ENCODE measurements around the gene FAM53A. TPM values are rescaled to one million over a fixed set of nuclear protein-coding genes. Genes with fewer than 3 reads are reported as not detected.
A peak's percentile ranks its signal among the peaks of the same experiment; 100 is the strongest.
"Not testable (repeated sequence)": the region's sequence is repeated elsewhere in the genome, so short reads cannot be mapped to it uniquely, and the experiment has no call there.

The FAM53A gene
- total RNA-seq, 2 donors from 2014 or later, result 1.5 to 1.7 TPM

GRCh38 chr4:1718095-1718850 lies 34.2 kb upstream of the FAM53A start:
- intact Hi-C loops (cut with DNase I), result no loop called here
- DNase-seq (ENCODE audit: low spot score), result no peak

GRCh38 chr4:1717129-1718094 lies 33.3 kb upstream of the FAM53A start:
- no peak for DNase-seq (ENCODE audit: low spot score)
- intact Hi-C loops (cut with DNase I), result no loop called here

- no peak for DNase-seq (ENCODE audit: low spot score)
Measured at GRCh38 chr4:1716065-1716945, 32.2 kb upstream of the FAM53A start.

GRCh38 chr4:1715002-1715758 lies 31.1 kb upstream of the FAM53A start:
- intact Hi-C loops (cut with DNase I), result no loop called here

More at GRCh38 chr4:1716065-1716945, 32.2 kb upstream of the FAM53A start:
- intact Hi-C loops (cut with DNase I), result no loop called here

GRCh38 chr4:1714303-1715001 lies 30.3 kb upstream of the FAM53A start:
- no peak for DNase-seq (ENCODE audit: low spot score)
- intact Hi-C loops (cut with DNase I), result no loop called here

More at GRCh38 chr4:1715002-1715758, 31.1 kb upstream of the FAM53A start:
- no peak for DNase-seq (ENCODE audit: low spot score)

- intact Hi-C loops (cut with DNase I), result no loop called here
- no peak for DNase-seq (ENCODE audit: low spot score)
Measured at GRCh38 chr4:1713003-1713851, 29.1 kb upstream of the FAM53A start.

GRCh38 chr4:1712216-1713002 lies 28.3 kb upstream of the FAM53A start, which contains the start of gene SLBP:
Gene SLBP, minus strand, starts transcription at chr4:1712319. Its CDS starts 131 bp downstream, at chr4:1712188.
- intact Hi-C loops (cut with DNase I), result no loop called here

GRCh38 chr4:1711571-1712215 lies 27.6 kb upstream of the FAM53A start:
- intact Hi-C loops (cut with DNase I), result no loop called here
- no peak for DNase-seq (ENCODE audit: low spot score)

More at GRCh38 chr4:1712216-1713002, 28.3 kb upstream of the FAM53A start, which contains the start of gene SLBP:
- DNase-seq (ENCODE audit: low spot score), result peak; percentile 99

GRCh38 chr4:1711055-1711570 lies 27.0 kb upstream of the FAM53A start:
- intact Hi-C loops (cut with DNase I), result no loop called here
- DNase-seq (ENCODE audit: low spot score), result no peak

- DNase-seq (ENCODE audit: low spot score), result no peak
- intact Hi-C loops (cut with DNase I), result no loop called here
Measured at GRCh38 chr4:1708581-1708980, 24.5 kb upstream of the FAM53A start.

GRCh38 chr4:1706358-1706757 lies 22.2 kb upstream of the FAM53A start:
- DNase-seq (ENCODE audit: low spot score), result no peak
- intact Hi-C loops (cut with DNase I), result no loop called here

GRCh38 chr4:1705732-1706131 lies 21.6 kb upstream of the FAM53A start:
- DNase-seq (ENCODE audit: low spot score), result no peak
- intact Hi-C loops (cut with DNase I), result no loop called here

GRCh38 chr4:1703867-1704266 lies 19.8 kb upstream of the FAM53A start:
- no peak for DNase-seq (ENCODE audit: low spot score)
- intact Hi-C loops (cut with DNase I), result no loop called here

GRCh38 chr4:1701671-1702070 lies 17.6 kb upstream of the FAM53A start:
- DNase-seq (ENCODE audit: low spot score); intact Hi-C loops (cut with DNase I): not testable (repeated sequence)

GRCh38 chr4:1695913-1696312 lies 11.8 kb upstream of the FAM53A start:
- intact Hi-C loops (cut with DNase I), result no loop called here

More at GRCh38 chr4:1695913-1696312, 11.8 kb upstream of the FAM53A start:
- no peak for DNase-seq (ENCODE audit: low spot score)

Data from posterior vena cava (tissue), 2 donors.